ENCODE results near the gene ASCC3.

GRCh38 chr6:100833972-100834574, 47.1 kb downstream of the ASCC3 start:
- TF ChIP-seq EZH2phosphoT487 (IDR thresholded peaks at IDR 0.05; ENCODE audit: borderline replicate concordance) (no peak), CTCF (conservative IDR thresholded peaks at IDR 0.05; ENCODE audit: low read length) (no peak)

Measured in Loucy (cell line).